Breast epithelium (tissue), 3 donors: ENCODE data around the gene KRTAP19-1.

Source experiments
- POLR2A ChIP-seq: fragments of 450-650 bp; IDR thresholded peaks from one replicate; pipeline ENCODE4 v1.6.1; 2016; ENCODE audit warnings: antibody characterized with exemption, mild to moderate bottlenecking, moderate library complexity
- POLR2AphosphoS5 ChIP-seq, 3 donors: sonication (generic); formaldehyde crosslinking; IDR thresholded peaks; one replicate each; pipeline ENCODE4 v1.6.1; 2017; ENCODE audit warnings: antibody characterized with exemption in 3 of 3
- TF ChIP-seq, protein P1 (sequence below), 3 donors: fragments of 450-650 bp; IDR thresholded peaks; one replicate each; pipeline ENCODE4 v1.5.1; 2016 to 2017; ENCODE audit warnings: antibody characterized with exemption in 3 of 3, mild to moderate bottlenecking in 3 of 3, moderate library complexity in 3 of 3

DNA sequence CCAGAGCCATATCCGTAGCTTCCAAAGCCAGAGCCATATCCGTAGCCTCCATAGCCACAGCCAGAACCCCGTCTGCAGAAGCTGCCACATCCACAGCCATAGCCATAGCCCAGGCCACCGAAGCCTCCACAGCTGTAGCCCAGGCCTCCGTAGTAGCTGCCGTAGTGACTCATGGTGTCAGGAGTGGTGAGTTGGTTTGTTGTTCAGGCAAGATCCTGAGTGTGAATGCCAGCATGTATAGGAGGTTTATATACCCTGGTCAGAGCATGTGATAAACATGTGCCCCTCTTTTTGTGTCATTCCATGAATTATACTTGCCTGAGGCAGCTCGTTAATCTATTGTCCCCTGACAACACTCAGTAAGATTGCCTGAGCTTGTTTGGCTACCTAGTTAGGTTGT, at the start of gene KRTAP19-1:
- TF ChIP-seq, protein P1, sequence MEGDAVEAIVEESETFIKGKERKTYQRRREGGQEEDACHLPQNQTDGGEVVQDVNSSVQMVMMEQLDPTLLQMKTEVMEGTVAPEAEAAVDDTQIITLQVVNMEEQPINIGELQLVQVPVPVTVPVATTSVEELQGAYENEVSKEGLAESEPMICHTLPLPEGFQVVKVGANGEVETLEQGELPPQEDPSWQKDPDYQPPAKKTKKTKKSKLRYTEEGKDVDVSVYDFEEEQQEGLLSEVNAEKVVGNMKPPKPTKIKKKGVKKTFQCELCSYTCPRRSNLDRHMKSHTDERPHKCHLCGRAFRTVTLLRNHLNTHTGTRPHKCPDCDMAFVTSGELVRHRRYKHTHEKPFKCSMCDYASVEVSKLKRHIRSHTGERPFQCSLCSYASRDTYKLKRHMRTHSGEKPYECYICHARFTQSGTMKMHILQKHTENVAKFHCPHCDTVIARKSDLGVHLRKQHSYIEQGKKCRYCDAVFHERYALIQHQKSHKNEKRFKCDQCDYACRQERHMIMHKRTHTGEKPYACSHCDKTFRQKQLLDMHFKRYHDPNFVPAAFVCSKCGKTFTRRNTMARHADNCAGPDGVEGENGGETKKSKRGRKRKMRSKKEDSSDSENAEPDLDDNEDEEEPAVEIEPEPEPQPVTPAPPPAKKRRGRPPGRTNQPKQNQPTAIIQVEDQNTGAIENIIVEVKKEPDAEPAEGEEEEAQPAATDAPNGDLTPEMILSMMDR (IDR thresholded peaks at IDR 0.05), result no peak
- TF ChIP-seq POLR2A, result no peak
- no peak for TF ChIP-seq POLR2AphosphoS5 (IDR thresholded peaks at IDR 0.05)
